Measurements from ENCODE around the gene VPS13C.
"Not testable (repeated sequence)": the region's sequence is repeated elsewhere in the genome, so short reads cannot be mapped to it uniquely, and the experiment has no call there.

Gene VPS13C

DNA sequence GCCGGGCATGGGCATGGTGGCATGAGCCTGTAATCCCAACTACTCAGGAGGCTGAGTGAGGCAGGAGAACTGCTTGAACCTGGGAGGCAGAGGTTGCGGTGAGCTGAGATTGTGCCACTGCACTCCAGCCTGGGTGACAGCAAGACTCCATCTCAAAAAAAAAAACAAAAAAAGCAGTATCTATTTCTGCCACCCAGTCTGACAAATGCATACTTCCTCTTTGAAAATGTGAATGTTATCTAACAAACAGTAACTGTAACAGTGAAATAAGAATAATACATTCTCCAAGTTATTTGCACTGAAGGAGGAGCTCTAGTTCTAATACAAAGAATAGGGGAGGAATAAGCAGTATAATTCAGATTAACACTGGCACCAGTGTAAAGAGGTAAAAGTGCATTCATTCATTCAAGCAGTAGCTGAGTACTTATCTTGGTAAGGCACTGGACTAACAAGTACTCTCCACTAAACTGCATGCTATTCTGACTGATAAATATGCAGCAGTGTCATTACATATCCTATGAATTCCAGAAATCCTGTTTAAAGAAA, 12.9 kb downstream of the VPS13C start:
- DNase-seq: no peak

DNA sequence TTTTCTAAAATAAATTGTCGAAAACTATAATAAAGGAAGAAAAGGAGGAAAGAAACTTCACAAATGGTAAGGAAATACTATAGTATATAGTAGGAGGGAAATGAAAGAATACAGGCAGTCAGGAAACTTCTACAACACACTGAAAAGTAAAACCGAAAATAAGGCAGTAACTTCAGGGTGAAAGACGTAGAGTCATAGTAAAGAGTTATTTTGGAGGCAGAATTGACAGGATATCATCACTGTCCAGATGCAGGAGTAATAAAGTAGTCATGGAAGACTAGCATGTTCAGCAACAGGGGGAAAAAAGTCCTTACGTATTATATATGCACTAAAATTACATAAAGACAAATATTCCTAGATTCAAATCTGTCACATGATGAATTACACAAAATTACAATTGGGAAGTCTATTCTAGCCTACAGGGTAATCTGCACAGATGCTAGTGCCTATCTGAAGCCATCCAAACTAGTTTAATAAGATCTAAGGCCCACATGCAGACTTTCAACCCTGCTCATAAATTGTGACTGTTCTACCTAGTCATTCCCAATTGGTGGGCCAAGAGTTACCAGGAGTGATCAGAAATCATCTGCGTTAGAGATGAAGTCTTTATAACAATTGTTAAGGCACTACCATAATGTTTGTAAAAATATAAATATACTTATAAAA, 14.0 kb downstream of the VPS13C start:
- no peak for DNase-seq

DNA sequence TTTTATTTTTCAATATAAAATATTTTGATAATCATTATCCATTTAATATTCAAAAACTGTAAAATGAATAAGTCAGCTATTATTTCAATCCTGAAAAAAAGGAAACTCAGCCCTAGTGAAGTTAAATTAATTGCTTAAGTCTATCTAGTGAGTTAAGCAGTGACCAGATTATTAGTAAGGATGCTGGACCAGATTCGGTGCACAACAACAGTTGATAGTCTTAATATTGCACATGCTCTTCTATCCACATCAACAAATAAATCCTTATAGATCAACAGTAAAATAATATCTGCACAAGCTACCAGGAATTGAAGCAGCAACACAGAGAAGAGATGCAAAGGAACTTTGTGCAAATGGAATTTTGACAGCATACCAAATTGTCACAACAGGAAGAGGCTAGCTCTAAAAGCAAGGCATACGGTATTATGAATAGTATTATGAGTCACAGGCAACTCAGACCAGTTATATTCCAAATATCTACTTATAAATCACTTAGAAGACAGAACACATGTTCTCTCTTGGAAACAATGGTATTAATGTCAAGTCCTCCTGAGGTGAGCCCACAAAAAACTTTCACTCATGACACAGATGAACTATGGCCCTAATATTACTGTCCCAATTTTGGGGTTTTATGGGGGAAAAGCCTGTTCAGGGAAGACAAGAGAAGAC, 24.9 kb downstream of the VPS13C start:
- peak; percentile 79 for DNase-seq

DNA sequence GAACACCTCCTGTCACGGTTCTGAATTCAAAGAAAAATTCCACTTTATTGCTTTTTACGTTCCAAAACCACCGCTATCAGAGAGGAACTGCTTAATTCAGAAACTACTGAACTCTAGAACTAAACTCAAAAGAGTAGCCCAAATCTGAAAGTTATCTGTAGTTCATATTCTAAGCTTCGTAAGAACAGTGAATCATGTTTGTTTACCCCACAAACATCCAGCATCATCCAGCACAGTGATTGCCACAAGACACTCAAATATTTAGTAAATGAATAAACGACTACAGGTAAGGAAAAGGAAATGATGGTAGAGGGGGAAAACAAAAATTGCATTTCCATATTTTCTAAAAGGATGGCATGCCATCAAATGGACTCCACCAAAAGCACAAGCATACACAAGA, 32.3 kb downstream of the VPS13C start:
- no peak for DNase-seq

- DNase-seq: no peak
Observed at GRCh38 chr15:62027263-62027565, 33.0 kb downstream of the VPS13C start.

DNA sequence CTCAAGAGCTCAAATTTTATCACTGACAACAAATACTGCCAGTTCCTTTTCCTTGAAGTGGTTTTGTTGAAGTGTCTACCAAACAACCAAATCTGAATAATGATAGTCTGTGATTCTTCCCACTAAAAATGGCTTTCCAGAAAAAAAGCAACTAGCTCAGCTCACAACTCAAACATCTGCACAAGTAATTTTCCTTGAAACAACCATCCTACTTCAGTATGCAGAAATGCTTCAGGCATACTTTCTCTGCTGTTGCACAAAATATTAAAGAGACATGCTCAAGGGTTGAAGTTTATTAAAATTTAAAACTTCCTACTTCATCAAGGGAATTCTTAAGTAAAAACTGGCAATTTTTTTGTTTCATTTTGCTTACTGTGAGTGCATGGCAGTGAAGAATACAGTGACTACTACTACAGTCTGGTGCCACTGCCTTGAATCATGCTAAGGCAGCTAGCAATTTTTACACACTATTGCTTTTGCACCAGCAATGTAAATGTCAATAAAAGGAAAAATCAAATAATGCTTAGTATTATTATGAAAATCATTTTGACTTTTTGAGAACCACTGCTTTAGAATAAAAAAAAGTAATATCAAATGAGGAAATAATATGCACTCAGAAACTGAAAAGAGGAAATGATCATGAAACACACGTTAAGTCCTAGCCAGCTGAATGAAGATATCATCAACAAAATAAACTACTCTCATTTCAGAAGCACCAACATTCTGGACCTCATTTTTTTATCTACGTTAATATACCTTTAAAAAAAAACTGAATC, 33.6 kb downstream of the VPS13C start:
- DNase-seq: no peak

GRCh38 chr15:62021991-62022600, 38.2 kb downstream of the VPS13C start:
- DNase-seq: no peak

DNA sequence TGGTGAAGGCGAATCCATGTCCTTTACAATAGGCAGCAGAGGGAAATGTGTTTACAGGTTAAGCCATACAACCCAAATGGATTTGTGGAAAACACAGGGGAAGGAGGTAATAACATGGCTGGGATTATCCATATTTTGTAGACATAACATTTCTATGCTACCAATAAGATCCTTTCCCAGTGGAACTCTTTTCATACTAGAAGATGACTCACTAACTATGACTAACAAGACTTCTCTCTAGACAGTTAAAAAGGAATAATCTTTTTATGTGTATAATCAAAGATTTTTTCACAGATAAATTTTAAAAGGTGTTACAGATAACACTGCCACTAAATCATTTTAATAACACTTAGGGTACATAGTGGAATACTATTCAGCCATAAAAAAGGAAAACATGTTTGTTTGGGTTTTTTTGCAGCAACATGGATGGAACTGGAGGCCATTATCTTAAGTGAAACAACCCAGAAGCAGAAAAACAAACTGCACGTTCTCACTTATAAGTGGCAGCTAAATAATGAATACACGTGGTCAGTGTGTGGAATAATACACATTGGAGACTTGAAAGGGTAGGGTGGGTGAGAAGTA, 39.6 kb downstream of the VPS13C start:
- DNase-seq: peak; percentile 9

DNA sequence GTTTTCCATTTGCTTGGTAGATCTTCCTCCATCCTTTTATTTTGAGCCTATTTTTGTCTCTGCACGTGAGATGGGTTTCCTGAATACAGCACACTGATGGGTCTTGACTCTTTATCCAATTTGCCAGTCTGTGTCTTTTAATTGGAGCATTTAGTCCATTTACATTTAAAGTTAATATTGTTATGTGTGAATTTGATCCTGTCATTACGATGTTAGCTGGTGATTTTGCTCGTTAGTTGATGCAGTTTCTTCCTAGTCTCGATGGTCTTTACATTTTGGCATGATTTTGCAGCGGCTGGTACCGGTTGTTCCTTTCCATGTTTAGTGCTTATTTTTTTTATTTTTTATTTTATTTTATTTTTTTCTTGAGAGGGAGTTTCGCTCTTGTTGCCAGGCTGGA, 54.9 kb downstream of the VPS13C start:
- DNase-seq: not testable (repeated sequence)

DNA sequence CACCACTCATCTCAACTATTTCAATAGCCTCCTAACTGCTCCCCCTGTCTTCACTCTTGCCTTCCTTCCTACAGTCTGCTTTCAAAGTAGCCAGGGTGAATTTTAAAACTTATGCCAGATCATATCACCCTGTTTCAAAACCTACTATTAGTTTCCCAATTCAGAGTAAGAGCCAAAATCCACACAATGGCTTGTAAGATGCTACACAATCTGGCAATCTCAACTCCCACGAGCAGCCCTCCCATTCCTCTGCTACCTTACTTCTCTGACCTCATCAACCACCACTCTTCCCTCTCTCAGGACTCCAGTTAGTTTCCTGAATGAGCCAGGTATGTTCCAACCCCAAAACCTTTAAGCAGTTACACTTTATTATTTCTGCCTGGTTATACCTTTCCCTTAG, 62.5 kb downstream of the VPS13C start:
- DNase-seq: no peak

GRCh38 chr15:61996056-61996635, 64.1 kb downstream of the VPS13C start:
- DNase-seq: no peak

- peak; percentile 77 for DNase-seq
Observed at GRCh38 chr15:61994216-61994615, 66.0 kb downstream of the VPS13C start.

- DNase-seq: no peak
Observed at GRCh38 chr15:61992518-61992917, 67.7 kb downstream of the VPS13C start.

GRCh38 chr15:61989667-61990066, 70.6 kb downstream of the VPS13C start:
- DNase-seq: no peak

DNA sequence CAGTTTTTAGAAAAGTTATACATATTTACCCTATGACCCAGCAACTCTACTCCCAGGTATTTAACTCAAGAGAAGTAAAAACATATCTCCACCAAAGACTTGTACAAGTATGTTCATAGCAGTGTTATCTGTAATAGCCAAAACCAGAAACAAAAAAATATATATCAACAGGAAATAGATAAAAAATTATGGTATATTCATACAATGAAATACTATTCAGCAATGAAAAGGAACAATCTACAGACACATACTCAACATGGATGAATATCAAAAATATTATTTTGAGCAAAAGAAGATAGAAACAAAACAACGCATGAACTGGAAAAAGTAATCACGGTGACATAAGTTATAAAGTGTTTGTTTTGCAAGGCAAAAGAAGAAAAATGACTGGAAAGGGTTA, 72.4 kb downstream of the VPS13C start:
- DNase-seq: no peak

- no peak for DNase-seq
Observed at GRCh38 chr15:61983081-61983480, 77.2 kb downstream of the VPS13C start.

DNA sequence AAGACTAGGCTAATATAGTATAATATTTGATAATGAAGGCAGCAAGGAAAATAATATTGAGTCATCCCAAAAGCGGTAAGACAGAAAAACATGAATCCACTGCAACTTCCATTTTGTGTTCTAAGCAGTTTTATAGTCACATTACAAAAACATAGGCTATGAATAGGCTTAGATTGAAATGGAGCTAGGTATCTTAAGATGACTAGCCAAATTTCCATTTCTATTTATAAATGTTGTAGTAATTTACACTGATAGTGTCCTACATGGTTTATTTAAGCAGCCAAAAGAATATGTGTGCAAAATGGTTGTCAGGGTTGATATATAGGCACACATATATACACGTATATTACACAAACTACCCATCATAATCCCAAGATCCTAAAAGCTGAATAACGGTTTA, 82.0 kb downstream of the VPS13C start:
- DNase-seq: no peak

GRCh38 chr15:61974759-61975158, 85.5 kb downstream of the VPS13C start:
- no peak for DNase-seq

GRCh38 chr15:61974118-61974517, 86.1 kb downstream of the VPS13C start:
- no peak for DNase-seq

DNA sequence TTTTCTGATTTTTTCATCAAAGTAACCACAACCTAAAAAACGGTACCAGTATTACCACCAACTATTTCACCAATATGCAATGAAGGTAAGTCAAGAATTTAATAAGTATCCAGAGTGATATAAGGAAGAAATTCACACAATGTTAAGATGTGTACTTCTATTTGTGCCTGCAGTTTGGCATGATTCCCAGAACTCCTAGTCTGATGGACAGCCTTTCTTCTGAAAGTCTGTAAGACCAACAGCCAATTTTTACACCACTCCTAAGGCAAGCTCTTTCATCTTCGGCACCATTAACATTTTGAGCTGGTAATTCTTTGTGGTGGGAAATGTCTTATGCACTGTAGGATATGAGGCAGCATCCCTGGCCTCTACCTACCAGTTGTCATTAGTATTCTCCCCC, 108.3 kb downstream of the VPS13C start:
- no peak for DNase-seq

DNA sequence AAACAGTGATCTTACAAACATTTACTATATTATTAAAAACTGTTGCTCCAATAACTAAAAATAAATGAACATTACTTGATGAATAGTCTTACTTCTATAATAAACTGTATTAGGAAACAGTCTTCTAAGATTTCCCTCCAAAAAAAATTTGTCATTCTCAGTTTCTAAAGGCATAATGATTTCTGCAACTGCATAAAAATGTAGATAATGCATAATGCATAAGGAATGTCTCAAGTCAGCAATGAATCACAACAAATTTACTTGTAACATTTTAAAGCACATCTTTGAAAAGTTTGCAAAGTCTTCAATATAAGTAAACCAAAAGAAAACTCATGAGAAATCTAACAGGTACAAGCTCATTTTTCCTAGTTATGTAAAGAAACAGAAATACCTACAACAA, 113.5 kb downstream of the VPS13C start:
- DNase-seq: peak; percentile 35

DNA sequence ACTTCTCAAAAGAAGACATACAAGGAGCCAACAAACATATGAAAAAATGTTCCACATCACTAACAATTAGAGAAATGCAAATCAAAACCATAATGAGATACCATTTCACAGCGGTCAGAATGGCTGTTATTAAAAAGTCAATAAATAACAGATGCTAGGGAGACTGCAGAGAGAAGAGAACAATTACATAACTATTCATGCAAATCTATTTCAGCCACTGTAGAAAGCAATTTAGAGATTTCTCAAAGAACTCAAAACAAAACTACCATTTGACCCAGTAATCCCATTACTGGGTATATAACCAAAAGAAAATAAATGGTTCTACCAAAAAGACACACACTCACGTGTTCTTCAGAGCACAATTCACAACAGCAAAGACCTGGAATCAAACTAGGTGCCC, 116.3 kb downstream of the VPS13C start:
- no peak for DNase-seq

DNA sequence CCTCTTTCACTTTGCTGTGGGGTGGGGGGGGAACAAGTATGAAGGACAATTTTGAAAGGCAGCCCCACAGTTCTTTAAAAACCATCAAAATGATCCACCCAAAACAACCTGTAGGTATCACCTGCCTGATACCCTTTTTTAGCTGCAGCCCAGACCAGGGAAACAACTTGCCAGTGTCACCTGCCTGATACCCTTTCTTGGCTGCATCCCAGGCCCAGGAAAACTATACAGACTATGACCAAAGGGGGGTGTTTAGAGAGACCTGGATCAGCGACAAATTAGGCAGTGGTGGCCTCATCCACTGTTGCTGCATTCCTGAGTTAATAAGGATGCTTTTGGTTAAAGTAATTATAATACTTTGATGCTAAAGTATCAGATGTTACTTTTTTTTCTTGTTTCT, 122.0 kb downstream of the VPS13C start:
- no peak for DNase-seq

Data from fibroblast of skin of abdomen (primary cell).